Stimulated activated CD8-positive, alpha-beta memory T cell treated with anti-CD3 and anti-CD28 coated beads, Interleukin-15, amount 100 ng/mL, for 24 hours (primary cell): ENCODE data around the gene EMC8.
"Not testable (repeated sequence)": the region's sequence is repeated elsewhere in the genome, so short reads cannot be mapped to it uniquely, and the experiment has no call there.

Source experiments
- DNase-seq: peaks from one replicate; pipeline ENCODE4 v3.0.0-alpha.2; 2020; ENCODE audit warnings: low read depth

Gene EMC8

GRCh38 chr16:85812811-85813700, 13.7 kb upstream of the EMC8 start:
- no peak for DNase-seq

- no peak for DNase-seq
Measured at GRCh38 chr16:85812031-85812807, 12.9 kb upstream of the EMC8 start.

- no peak for DNase-seq
Measured at GRCh38 chr16:85810742-85811115, 11.4 kb upstream of the EMC8 start.

- DNase-seq = no peak
Measured at GRCh38 chr16:85810097-85810741, 10.9 kb upstream of the EMC8 start.

- no peak for DNase-seq
Measured at GRCh38 chr16:85809645-85810044, 10.3 kb upstream of the EMC8 start.

- DNase-seq = no peak
Measured at GRCh38 chr16:85808926-85809325, 9.6 kb upstream of the EMC8 start.

- DNase-seq = not testable (repeated sequence)
Measured at GRCh38 chr16:85808104-85808503, 8.8 kb upstream of the EMC8 start.

GRCh38 chr16:85807340-85807739, 8.0 kb upstream of the EMC8 start:
- DNase-seq = not testable (repeated sequence)

GRCh38 chr16:85806539-85806938, 7.2 kb upstream of the EMC8 start:
- DNase-seq = no peak

- no peak for DNase-seq
Measured at GRCh38 chr16:85805442-85806045, 6.2 kb upstream of the EMC8 start.

- no peak for DNase-seq
Measured at GRCh38 chr16:85803570-85803969, 4.2 kb upstream of the EMC8 start.

- no peak for DNase-seq
Measured at GRCh38 chr16:85800321-85800669, 951 bp upstream of the EMC8 start.

GRCh38 chr16:85798901-85799496, 345 bp downstream of the EMC8 start:
- peak; percentile 4 for DNase-seq

GRCh38 chr16:85798283-85798776, 1.0 kb downstream of the EMC8 start:
- DNase-seq = no peak

- no peak for DNase-seq
Measured at GRCh38 chr16:85796599-85796998, 2.7 kb downstream of the EMC8 start.

GRCh38 chr16:85796152-85796551, 3.2 kb downstream of the EMC8 start:
- DNase-seq = no peak

- no peak for DNase-seq
Measured at GRCh38 chr16:85794696-85795095, 4.6 kb downstream of the EMC8 start.

GRCh38 chr16:85793662-85794298, 5.6 kb downstream of the EMC8 start:
- no peak for DNase-seq

- DNase-seq = no peak
Measured at GRCh38 chr16:85789773-85790172, 9.6 kb downstream of the EMC8 start.

GRCh38 chr16:85788819-85789218, 10.5 kb downstream of the EMC8 start:
- no peak for DNase-seq

- no peak for DNase-seq
Measured at GRCh38 chr16:85785927-85786326, 13.4 kb downstream of the EMC8 start.
